ENCODE data around the gene CTH.
"Not testable (repeated sequence)": the region's sequence is repeated elsewhere in the genome, so short reads cannot be mapped to it uniquely, and the experiment has no call there.

Gene CTH

DNA sequence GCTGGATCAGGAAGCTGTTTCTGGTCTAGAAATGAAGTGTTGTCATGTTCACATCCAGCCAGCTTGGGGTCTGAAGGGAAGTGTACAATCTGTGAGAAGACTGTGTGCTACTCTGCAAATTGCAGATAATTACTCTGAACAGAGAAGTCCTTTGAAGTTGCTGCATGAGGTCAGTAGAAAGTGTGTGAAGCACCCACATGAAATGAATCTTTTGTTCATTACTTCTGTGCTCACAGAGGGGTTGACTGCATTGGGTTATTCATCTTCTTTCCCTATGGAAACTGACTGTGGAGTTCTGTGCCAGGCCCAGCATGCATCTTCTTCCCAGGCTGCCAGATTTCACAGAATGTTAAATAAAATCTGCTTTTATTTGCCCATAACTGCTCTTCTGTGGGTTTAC is 47.1 kb downstream of the CTH start:
- ChIA-PET CTCF (no interaction called here), POLR2A (no interaction called here)
- H3K4me3 ChIP-seq (ENCODE audit: low read depth, low read length): no peak overlapping the region
- no peak for DNase-seq (ENCODE audit: low read depth, low spot score)
- TF ChIP-seq CTCF (IDR thresholded peaks at IDR 0.05; ENCODE audit: insufficient read depth, low read length, missing control alignments): no peak

DNA sequence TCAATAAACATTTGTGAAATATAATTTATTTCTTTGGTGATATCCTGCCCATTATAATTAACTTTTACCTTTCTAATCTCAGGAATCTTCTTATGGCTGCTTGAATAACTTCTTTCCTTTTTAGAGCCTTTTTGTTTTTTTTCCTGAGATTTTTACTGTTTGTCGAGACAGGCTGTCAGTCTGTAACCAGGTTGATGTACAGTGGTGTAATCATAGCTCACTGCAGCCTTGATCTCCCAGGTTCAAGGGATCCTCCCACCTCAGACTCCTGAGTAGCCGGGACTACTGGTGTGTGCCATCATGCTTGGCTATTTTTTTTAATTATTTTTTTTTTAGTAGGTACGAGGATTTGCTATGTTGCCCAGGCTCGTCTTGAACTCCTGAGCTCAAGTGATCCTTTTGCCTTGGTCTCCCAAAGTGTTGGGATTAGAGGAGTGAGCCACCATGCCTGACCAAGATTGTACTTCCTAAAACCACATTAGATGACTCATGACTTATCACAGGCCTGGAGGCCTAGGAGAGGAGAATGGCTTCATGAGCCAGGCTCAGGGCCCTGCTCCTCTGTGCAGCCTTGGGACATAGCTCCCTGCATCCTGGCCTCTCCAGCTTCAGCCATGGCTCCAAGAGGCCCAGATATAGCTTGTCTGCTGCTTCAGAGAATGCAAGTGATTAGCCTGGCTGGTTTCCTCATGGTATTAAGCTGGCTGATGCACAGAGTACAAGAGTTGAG is 48.6 kb downstream of the CTH start:
- H3K4me3 ChIP-seq (ENCODE audit: low read depth, low read length): no peak overlapping the region
- ChIA-PET POLR2A (no interaction called here), CTCF (no interaction called here)
- DNase-seq (ENCODE audit: low read depth, low spot score): no peak
- TF ChIP-seq CTCF (IDR thresholded peaks at IDR 0.05; ENCODE audit: insufficient read depth, low read length, missing control alignments): no peak

DNA sequence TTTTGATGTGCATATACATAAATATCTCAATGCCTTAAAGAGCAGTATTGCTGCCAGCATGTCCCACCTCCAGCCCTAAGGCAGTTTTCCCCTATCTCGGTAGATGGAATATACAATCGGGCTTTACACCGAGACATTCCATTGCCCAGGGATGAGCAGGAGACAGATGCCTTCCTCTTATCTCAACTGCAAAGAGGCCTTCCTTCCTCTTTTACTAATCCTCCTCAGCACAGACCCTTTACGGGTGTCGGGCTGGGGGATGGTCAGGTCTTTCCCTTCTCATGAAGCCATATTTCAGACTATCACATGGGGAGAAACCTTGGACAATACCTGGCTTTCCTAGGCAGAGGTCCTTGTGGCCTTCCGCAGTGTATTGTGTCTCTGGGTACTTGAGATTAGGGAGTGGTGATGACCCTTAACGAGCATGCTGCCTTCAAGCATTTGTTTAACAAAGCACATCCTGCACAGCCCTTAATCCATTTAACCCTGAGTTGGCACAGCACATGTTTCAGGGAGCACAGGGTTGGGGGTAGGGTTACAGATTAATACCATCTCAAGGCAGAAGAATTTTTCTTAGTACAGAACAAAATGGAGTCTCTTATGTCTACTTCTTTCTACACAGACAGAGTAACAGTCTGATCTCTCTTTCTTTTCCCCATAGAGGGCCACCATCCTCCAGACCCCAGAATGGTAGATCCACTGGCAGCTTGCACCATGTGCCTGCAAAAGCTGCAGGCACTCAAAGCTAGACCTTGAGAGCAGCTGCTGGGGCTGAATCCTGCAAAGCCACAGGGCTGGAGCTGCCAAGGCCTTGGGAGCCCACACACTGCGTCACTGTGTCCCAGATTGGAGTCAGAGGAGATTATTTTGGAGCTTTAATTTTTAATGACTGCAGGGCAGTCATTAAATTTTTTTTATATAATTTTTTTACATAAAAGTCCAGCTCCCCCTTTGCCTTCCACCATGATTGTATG is 50.0 kb downstream of the CTH start:
- POLR2A ChIA-PET; CTCF ChIA-PET; H3K4me3 ChIP-seq (ENCODE audit: low read depth, low read length); DNase-seq (ENCODE audit: low read depth, low spot score): not testable (repeated sequence)

DNA sequence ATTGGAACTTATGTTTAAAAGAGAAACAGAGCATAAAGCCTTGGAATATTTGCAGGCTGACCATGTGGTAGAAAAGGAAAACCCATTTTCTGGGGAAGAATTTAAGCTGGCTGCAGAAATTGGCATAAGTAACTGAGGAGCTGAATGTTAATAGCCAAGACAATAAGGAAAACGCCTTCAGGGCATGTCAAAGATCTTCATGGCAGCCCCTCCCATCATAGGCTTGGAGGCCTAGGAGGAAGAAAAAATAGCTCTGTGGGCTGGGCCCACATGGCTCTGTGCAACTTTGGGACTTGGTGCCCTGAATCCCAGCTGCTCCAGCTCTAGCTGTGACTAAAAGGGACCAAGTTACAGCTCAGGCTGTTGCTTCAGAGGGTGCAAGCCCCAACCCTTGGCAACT is 51.5 kb downstream of the CTH start:
- no peak for TF ChIP-seq CTCF (IDR thresholded peaks at IDR 0.05; ENCODE audit: insufficient read depth, low read length, missing control alignments)

GRCh38 chr1:70465911-70466310 is 54.8 kb downstream of the CTH start:
- TF ChIP-seq CTCF (IDR thresholded peaks at IDR 0.05; ENCODE audit: insufficient read depth, low read length, missing control alignments): no peak
- ChIA-PET POLR2A (no interaction called here), CTCF (no interaction called here)
- DNase-seq (ENCODE audit: low read depth, low spot score): no peak
- no peak overlapping the region for H3K4me3 ChIP-seq (ENCODE audit: low read depth, low read length)

More for the DNA sequence above, 51.5 kb downstream of the CTH start:
- ChIA-PET CTCF (no interaction called here), POLR2A (no interaction called here)
- no peak overlapping the region for H3K4me3 ChIP-seq (ENCODE audit: low read depth, low read length)
- DNase-seq (ENCODE audit: low read depth, low spot score): no peak

DNA sequence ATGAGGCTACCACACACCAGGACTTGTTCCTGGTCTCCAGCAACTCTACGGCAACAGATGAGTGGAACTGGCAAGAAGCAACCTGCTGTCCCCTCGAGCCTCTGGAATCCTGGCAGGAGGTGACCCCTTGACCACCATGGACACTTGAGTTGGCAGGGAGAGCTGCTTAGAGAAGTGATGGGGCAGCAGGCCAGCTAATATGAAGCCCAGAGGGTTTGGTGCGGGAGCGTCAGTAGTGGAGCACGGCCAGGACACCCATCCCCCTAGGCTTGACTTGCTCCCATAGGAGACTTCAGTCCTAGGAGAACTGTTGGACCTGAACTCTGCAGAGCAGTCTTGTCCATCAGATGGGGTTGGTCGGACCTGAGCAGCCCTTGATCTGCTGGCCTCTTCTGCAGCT is 56.5 kb downstream of the CTH start:
- ChIA-PET CTCF (no interaction called here), POLR2A (no interaction called here)

More for the DNA sequence above, 56.5 kb downstream of the CTH start:
- no peak for DNase-seq (ENCODE audit: low read depth, low spot score)
- no peak overlapping the region for H3K4me3 ChIP-seq (ENCODE audit: low read depth, low read length)
- TF ChIP-seq CTCF (IDR thresholded peaks at IDR 0.05; ENCODE audit: insufficient read depth, low read length, missing control alignments): no peak

Measured in AG04449 (cell line).